Fibroblast of lung (primary cell): Measurements from ENCODE around the gene VWA5B1.

Experiments
- CTCF ChIP-seq, 2 donors: IDR thresholded peaks in 1 of 2; conservative IDR thresholded peaks in 1 of 2; 1 replicate in 1 of 2; 2 replicates in 1 of 2; pipeline ENCODE4 v1.5.1; 2011 to 2012; ENCODE audit warnings: low read length in 2 of 2, control low read depth in 1 of 2, inconsistent platforms in 1 of 2, low read depth in 1 of 2, mild to moderate bottlenecking in 1 of 2
- EZH2 ChIP-seq: IDR thresholded peaks from 2 replicates; pipeline ENCODE4 v1.5.1; 2012; ENCODE audit warnings: low read length, control low read depth, mild to moderate bottlenecking; ENCODE audit errors: missing control alignments

GRCh38 chr1:20376171-20376570 is 85.5 kb downstream of the VWA5B1 start:
- TF ChIP-seq CTCF (conservative IDR thresholded peaks at IDR 0.05 in 1 of 2, IDR thresholded peaks at IDR 0.05 in 1 of 2; ENCODE audit: low read depth in 1 of 2, low read length in 2 of 2) (no peak), EZH2 (no peak)
